Stomach smooth muscle (tissue), 2 donors: ENCODE data around the gene PTHLH.

Experiments
- H3K27ac ChIP-seq: one replicate; pipeline ENCODE4 v1.7.0; 2013; ENCODE audit warnings: mild to moderate bottlenecking, low read length, inconsistent platforms
- H3K27me3 ChIP-seq, 2 donors: one replicate each; pipeline ENCODE4 v1.7.0; 2013; ENCODE audit warnings: low read length in 2 of 2; ENCODE audit not compliant: insufficient read depth in 2 of 2, control insufficient read depth in 1 of 2
- H3K36me3 ChIP-seq, 2 donors: one replicate each; pipeline ENCODE4 v1.7.0; 2013; ENCODE audit warnings: low read length in 2 of 2; ENCODE audit not compliant: control insufficient read depth in 2 of 2, insufficient read depth in 2 of 2
- H3K4me1 ChIP-seq: one replicate; pipeline ENCODE4 v1.7.0; 2013; ENCODE audit warnings: low read length; ENCODE audit not compliant: control insufficient read depth, insufficient read depth
- H3K4me3 ChIP-seq, 2 donors: one replicate each; pipeline ENCODE4 v1.7.0; 2013; ENCODE audit warnings: low read length in 2 of 2
- H3K9ac ChIP-seq, 2 donors: one replicate each; pipeline ENCODE4 v1.7.0; 2013; ENCODE audit warnings: low read length in 2 of 2, mild to moderate bottlenecking in 1 of 2
- H3K9me3 ChIP-seq, 2 donors: one replicate each; pipeline ENCODE4 v1.7.0; 2013; ENCODE audit warnings: low read length in 2 of 2; ENCODE audit not compliant: control insufficient read depth in 2 of 2
- donor health status: healthy.
- donor health status: Pancreatic carcinoma.

The PTHLH gene

DNA sequence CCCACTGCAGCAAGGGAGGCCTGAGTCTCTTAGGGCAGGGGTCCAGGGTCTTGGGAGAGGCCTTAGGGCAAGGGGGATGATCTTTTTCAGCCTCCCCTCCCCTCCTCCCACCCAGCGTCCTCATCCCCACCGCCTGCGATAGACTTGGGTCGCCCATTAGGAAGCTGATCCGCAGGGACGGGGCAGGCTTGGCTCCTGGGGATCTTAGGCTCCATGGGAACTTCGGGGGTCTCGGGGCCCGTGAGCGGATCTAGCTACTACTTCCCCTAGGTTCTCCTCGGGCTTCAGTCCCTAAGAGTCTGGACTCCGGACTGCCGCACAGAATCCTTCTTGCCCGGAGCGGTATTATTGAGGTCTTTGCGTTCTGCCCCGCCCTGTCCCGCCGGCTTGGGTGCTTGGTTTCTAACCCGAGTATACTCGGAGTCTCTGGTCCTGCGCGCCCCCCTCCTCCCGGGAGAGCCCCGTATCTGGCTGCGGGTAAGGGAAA is 2.2 kb upstream of the PTHLH start:
- Histone ChIP-seq H3K4me1 (peaks cover 31% of the 10 kb centered on the region), H3K27me3 (peaks cover 36 to 48% of the 10 kb centered on the region in 2 donors), H3K9me3 (no peaks in the 10 kb centered on the region), H3K27ac (no peak overlapping the region), H3K9ac (no peak overlapping the region), H3K4me3 (peak overlapping the region; percentile 50 to 60), H3K36me3 (no peaks in the 10 kb centered on the region)

DNA sequence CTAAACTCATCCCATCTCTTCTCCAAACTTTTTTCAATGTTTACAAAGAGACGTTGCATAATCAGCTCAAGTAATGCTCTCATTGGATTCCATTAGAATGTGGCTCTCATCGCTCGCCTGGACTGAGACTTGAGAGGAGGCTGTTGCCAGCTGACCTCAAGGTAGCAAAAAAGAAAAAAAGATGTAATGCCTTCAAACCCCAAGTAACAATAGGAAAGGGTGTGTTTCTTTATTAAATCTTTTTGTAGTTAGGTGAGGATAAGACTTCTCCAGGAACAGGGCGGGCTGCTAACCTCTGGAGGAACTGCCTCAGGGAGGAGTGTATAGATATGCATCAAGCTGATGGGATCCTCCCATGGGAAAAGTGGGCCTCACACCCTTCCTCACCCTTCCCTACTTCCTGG is 956 bp upstream of the PTHLH start:
- Histone ChIP-seq H3K27ac (no peak overlapping the region), H3K4me3 (no peak overlapping the region), H3K4me1 (peaks cover 39% of the 10 kb centered on the region), H3K27me3 (peaks cover 42 to 61% of the 10 kb centered on the region in 2 donors), H3K9ac (no peak overlapping the region), H3K36me3 (no peaks in the 10 kb centered on the region), H3K9me3 (no peaks in the 10 kb centered on the region)

DNA sequence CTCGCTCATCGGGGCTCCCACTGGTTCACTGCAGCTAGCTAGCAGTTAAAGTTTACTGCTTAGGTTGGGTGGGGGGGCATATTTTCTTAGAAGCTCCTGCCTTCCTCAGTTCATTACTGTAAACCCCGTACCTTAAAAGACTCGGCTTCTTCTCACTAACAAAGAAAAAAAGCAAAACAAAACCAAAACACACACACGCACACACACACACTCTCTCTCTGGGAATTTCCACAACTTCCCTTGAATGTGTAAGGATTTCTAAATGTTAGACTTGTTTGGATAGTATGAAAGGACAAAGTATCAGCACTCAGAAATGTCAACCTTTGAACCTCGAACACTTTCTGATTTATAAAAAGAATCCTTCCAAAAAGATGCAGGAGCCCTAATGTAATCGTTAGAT is 927 bp downstream of the PTHLH start:
- H3K9me3 ChIP-seq = no peaks in the 10 kb centered on the region
- no peak overlapping the region for H3K27ac ChIP-seq
- peaks cover 39% of the 10 kb centered on the region for H3K4me1 ChIP-seq

DNA sequence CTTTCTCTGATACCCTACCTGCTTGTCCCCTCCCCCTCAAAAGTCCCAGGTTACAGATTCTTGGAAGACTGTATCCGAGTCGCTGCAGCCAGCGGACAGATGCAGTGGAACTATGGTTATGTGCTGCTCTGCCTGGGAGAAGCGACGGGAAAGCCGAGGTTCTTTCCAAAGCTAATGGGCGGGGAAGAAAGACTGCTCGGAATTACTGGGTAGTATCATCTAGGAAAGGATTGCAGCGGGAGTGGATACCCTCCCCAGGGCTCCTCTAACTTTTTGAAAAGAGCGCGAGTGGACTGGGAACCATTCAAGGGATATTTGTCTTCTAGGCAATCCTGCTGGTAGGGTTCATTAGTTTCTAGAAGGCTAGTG is 1.4 kb downstream of the PTHLH start:
- Histone ChIP-seq H3K4me3 (peak overlapping the region in 1 of 2 donors; percentile 76), H3K27me3 (peaks cover 41 to 79% of the 10 kb centered on the region in 2 donors), H3K9ac (no peak overlapping the region), H3K9me3 (no peaks in the 10 kb centered on the region), H3K36me3 (no peaks in the 10 kb centered on the region), H3K27ac (no peak overlapping the region), H3K4me1 (peaks cover 39% of the 10 kb centered on the region)

More for the DNA sequence above, 927 bp downstream of the PTHLH start:
- Histone ChIP-seq H3K9ac (no peak overlapping the region), H3K27me3 (peaks cover 42 to 80% of the 10 kb centered on the region in 2 donors), H3K36me3 (no peaks in the 10 kb centered on the region), H3K4me3 (no peak overlapping the region)

- H3K4me3 ChIP-seq = peak overlapping the region; percentile 33 to 76
- peaks cover 36% of the 10 kb centered on the region for H3K4me1 ChIP-seq
- no peak overlapping the region for H3K27ac ChIP-seq
Measured at GRCh38 chr12:27970401-27971120, 2.0 kb downstream of the PTHLH start.

GRCh38 chr12:27969624-27970400 is 2.7 kb downstream of the PTHLH start:
- peaks cover 36 to 78% of the 10 kb centered on the region in 2 donors for H3K27me3 ChIP-seq

More at GRCh38 chr12:27970401-27971120, 2.0 kb downstream of the PTHLH start:
- H3K36me3 ChIP-seq = no peaks in the 10 kb centered on the region
- no peaks in the 10 kb centered on the region for H3K9me3 ChIP-seq
- H3K9ac ChIP-seq = no peak overlapping the region
- H3K27me3 ChIP-seq = peaks cover 37 to 78% of the 10 kb centered on the region in 2 donors

GRCh38 chr12:27968972-27969623 is 3.4 kb downstream of the PTHLH start:
- Histone ChIP-seq H3K27ac (peak overlapping the region; percentile 6), H3K4me3 (peak overlapping the region; percentile 52 to 76), H3K9ac (peak overlapping the region; percentile 13 to 61), H3K36me3 (no peaks in the 10 kb centered on the region), H3K4me1 (peaks cover 22% of the 10 kb centered on the region), H3K27me3 (peaks cover 30 to 71% of the 10 kb centered on the region in 2 donors), H3K9me3 (no peaks in the 10 kb centered on the region)

More at GRCh38 chr12:27969624-27970400, 2.7 kb downstream of the PTHLH start:
- Histone ChIP-seq H3K4me3 (peak overlapping the region; percentile 52 to 76), H3K4me1 (peaks cover 29% of the 10 kb centered on the region), H3K27ac (peak overlapping the region; percentile 18), H3K36me3 (no peaks in the 10 kb centered on the region), H3K9ac (peak overlapping the region; percentile 13 to 61), H3K9me3 (no peaks in the 10 kb centered on the region)

DNA sequence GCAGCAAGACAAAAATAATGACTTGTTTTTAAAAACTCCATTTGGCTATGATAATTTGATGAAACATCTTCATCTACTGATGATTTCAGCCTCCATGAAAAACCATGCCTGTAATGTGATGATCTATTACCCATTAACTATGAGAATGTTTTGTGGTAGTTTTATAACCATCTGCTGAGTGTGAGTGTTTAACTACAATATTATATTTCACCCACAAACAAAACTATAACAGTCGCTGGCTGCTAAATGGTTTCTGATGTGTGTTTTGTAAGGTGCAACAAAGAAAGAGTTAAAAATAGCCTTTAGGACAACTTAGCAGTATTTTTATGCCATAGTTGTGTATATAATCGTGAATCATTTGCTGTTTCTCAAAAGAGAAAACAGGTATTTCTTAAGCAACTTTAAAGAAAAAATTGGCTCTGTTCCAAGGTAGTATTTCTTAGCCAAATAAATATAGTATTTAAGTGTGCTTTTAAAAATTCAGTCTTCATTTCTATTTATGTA is 4.9 kb downstream of the PTHLH start:
- H3K36me3 ChIP-seq = no peaks in the 10 kb centered on the region
- H3K4me3 ChIP-seq = no peak overlapping the region
- H3K9ac ChIP-seq = no peak overlapping the region
- no peak overlapping the region for H3K27ac ChIP-seq
- no peaks in the 10 kb centered on the region for H3K9me3 ChIP-seq
- H3K4me1 ChIP-seq = peaks cover 20% of the 10 kb centered on the region
- peaks cover 25 to 68% of the 10 kb centered on the region in 2 donors for H3K27me3 ChIP-seq

DNA sequence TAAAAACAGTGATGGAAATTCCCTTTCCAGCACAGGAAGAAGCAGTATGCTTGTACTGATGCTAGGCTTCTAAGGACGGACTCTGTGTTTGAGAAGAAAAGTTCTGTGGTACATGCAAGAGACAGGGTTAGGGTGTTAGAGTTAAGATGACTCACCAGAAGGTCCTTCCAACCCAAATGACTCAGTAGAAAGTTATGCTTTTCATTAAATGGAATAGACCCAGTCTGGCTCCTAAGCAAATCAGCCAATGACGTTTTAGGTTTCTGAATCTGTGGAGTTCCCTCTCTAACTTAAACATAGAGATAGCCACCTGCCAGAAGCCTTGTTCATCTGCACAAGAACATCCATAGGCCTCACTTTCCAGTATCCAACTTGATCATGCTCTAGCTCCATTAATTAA is 5.7 kb downstream of the PTHLH start:
- peaks cover 25 to 68% of the 10 kb centered on the region in 2 donors for H3K27me3 ChIP-seq
- H3K9ac ChIP-seq = no peak overlapping the region
- peaks cover 20% of the 10 kb centered on the region for H3K4me1 ChIP-seq
- H3K36me3 ChIP-seq = no peaks in the 10 kb centered on the region
- H3K4me3 ChIP-seq = no peak overlapping the region
- no peak overlapping the region for H3K27ac ChIP-seq
- no peaks in the 10 kb centered on the region for H3K9me3 ChIP-seq

- Histone ChIP-seq H3K9ac (no peak overlapping the region), H3K27me3 (peaks cover 21 to 60% of the 10 kb centered on the region in 2 donors), H3K4me3 (no peak overlapping the region), H3K4me1 (peaks cover 15% of the 10 kb centered on the region), H3K27ac (no peak overlapping the region), H3K36me3 (no peaks in the 10 kb centered on the region), H3K9me3 (no peaks in the 10 kb centered on the region)
Measured at GRCh38 chr12:27965966-27966365, 6.6 kb downstream of the PTHLH start.
